Keratinocyte (primary cell): Measurements from ENCODE around the gene LRRC37A3. TPM values are rescaled to one million over a fixed set of nuclear protein-coding genes. Genes with fewer than 3 reads are reported as not detected.

ENCODE experiments used
- DNase-seq: peaks from one replicate; pipeline ENCODE4 v3.0.0-alpha.2; 2011; ENCODE audit warnings: low read depth, missing footprints, low spot score
- FAIRE-seq: peaks from 2 replicates; lab custom pipeline; 2011; peaks lifted over from hg19 to GRCh38; lab: Jason Lieb, UNC
- H2AFZ ChIP-seq: 2 replicates; pipeline ENCODE4 v1.6.0; 2012; ENCODE audit warnings: low read length, control low read depth, inconsistent platforms; ENCODE audit not compliant: control insufficient read depth
- H3K27ac ChIP-seq: 2 replicates; pipeline ENCODE4 v1.5.1; 2011; ENCODE audit warnings: low read length; ENCODE audit not compliant: control insufficient read depth, insufficient read depth
- H3K27me3 ChIP-seq: 3 replicates; pipeline ENCODE4 v1.6.0; 2011; ENCODE audit warnings: low read length; ENCODE audit not compliant: control insufficient read depth, insufficient read depth; ENCODE audit errors: extremely low read depth
- H3K36me3 ChIP-seq, 2 experiments: 2 replicates in 1 of 2; 3 replicates in 1 of 2; pipeline ENCODE4 v1.5.1; 2011; ENCODE audit warnings: low read length in 2 of 2, mild to moderate bottlenecking in 1 of 2; ENCODE audit not compliant: control insufficient read depth in 2 of 2, insufficient read depth in 2 of 2; ENCODE audit errors: extremely low read depth in 1 of 2
- H3K4me1 ChIP-seq: 3 replicates; pipeline ENCODE4 v1.5.1; 2011; ENCODE audit warnings: low read length; ENCODE audit not compliant: control insufficient read depth, insufficient read depth; ENCODE audit errors: extremely low read depth
- H3K4me2 ChIP-seq: 3 replicates; pipeline ENCODE4 v1.6.0; 2011; ENCODE audit warnings: low read depth, low read length; ENCODE audit not compliant: control insufficient read depth, insufficient read depth; ENCODE audit errors: extremely low read depth
- H3K4me3 ChIP-seq, 3 experiments: fragments of 200-600 bp in 1 of 3; sonication (generic) in 1 of 3; 2 replicates in 2 of 3; 3 replicates in 1 of 3; pipeline ENCODE4 v1.5.1; 2011 to 2016; ENCODE audit warnings: low read length in 3 of 3, mild to moderate bottlenecking in 3 of 3, control low read depth in 2 of 3, inconsistent platforms in 1 of 3, low read depth in 1 of 3, mixed read lengths in 1 of 3, mixed run types in 1 of 3, moderate library complexity in 1 of 3; ENCODE audit not compliant: control insufficient read depth in 2 of 3, insufficient read depth in 2 of 3; ENCODE audit errors: extremely low read depth in 1 of 3
- H3K79me2 ChIP-seq: 2 replicates; pipeline ENCODE4 v1.6.0; 2012; ENCODE audit warnings: low read length; ENCODE audit not compliant: control insufficient read depth, insufficient read depth
- H3K9ac ChIP-seq: 3 replicates; pipeline ENCODE4 v1.6.0; 2011; ENCODE audit warnings: low read length; ENCODE audit not compliant: control insufficient read depth, insufficient read depth; ENCODE audit errors: extremely low read depth
- H3K9me1 ChIP-seq: 3 replicates; pipeline ENCODE4 v1.6.0; 2011; ENCODE audit warnings: low read length; ENCODE audit not compliant: control insufficient read depth, insufficient read depth; ENCODE audit errors: extremely low read depth
- H3K9me3 ChIP-seq: 2 replicates; pipeline ENCODE4 v1.5.1; 2012; ENCODE audit warnings: low read depth, low read length; ENCODE audit not compliant: control insufficient read depth
- H4K20me1 ChIP-seq: 3 replicates; pipeline ENCODE4 v1.6.0; 2011; ENCODE audit warnings: low read length; ENCODE audit not compliant: control insufficient read depth, insufficient read depth; ENCODE audit errors: extremely low read depth
- EZH2 ChIP-seq: IDR thresholded peaks from one replicate; pipeline ENCODE4 v1.6.1; 2012; ENCODE audit warnings: inconsistent platforms, mild to moderate bottlenecking, low read length, moderate library complexity
- dilution Hi-C: fragments of 300-500 bp; cut with MboI; formaldehyde crosslinking; loops from one replicate; pipeline ENCODE4 v1.7.0; 2020; ENCODE audit warnings: low sequenced_read_pairs; ENCODE audit not compliant: extremely low pct_ligation_motif_present
- polyA plus RNA-seq, 5 experiments: library from polyadenylated mRNA; depleted of rRNA in 3 of 5; stranded (reverse) in 3 of 5; stranded (forward) in 1 of 5; unstranded in 1 of 5; fragments of >200 nt; gene quantifications; 1 replicate in 1 of 5; 2 replicates in 3 of 5; 3 replicates in 1 of 5; pipeline versions ENCODE4 v1.2.1 to v1.2.3, GENCODE V29; 2011 to 2012; ENCODE audit warnings: missing spikeins in 2 of 5, low read depth in 1 of 5, low replicate concordance in 1 of 5
- TF ChIP-seq, protein P1 (sequence below), 3 experiments: IDR thresholded peaks in 1 of 3; conservative IDR thresholded peaks in 1 of 3; optimal IDR thresholded peaks in 1 of 3; 2 replicates in 2 of 3; 3 replicates in 1 of 3; pipeline versions ENCODE3 to v1.5.1; 2011; ENCODE audit warnings: low read length in 3 of 3, mild to moderate bottlenecking in 3 of 3, moderate library complexity in 2 of 3, control low read depth in 1 of 3, inconsistent platforms in 1 of 3; ENCODE audit not compliant: insufficient read depth in 2 of 3; ENCODE audit errors: extremely low read depth in 1 of 3

Gene LRRC37A3
- polyA plus RNA-seq, 1 donor (not counting 4 experiments of a cell fraction or from before 2014, with no cell fraction given), result 2.0 TPM

DNA sequence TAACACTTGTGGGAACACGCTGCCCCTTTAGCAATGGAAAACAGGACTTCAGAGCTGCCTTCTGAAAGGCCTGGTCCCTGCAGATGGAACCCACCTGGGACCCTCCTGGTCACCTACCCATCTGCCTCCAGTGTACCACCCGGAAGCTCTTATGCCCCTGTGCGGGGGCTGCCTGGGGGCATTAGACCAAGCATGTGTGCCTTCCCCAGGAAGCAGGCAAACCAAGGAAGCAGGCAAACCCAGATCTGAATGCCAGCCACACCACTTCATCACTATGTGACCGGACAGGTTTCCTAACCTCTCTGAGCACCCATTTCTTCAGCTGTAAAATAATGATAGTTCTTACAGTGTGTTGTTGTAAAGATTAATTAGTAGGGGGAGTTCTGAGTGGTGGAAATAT is 20.8 kb upstream of the LRRC37A3 start:
- Histone ChIP-seq H3K4me2 (no peak overlapping the region), H3K36me3 (no peaks in the 10 kb centered on the region), H3K27ac (no peak overlapping the region), H3K9me3 (no peaks in the 10 kb centered on the region), H2AFZ (no peak overlapping the region), H3K27me3 (peaks cover 3% of the 10 kb centered on the region), H3K4me3 (no peak overlapping the region), H4K20me1 (no peaks in the 10 kb centered on the region), H3K79me2 (no peaks in the 10 kb centered on the region), H3K4me1 (peaks cover 8% of the 10 kb centered on the region), H3K9me1 (no peaks in the 10 kb centered on the region), H3K9ac (no peak overlapping the region)
- DNase-seq (no peak), FAIRE-seq (no peak)
- TF ChIP-seq EZH2, result no peak
- TF ChIP-seq, protein P1, sequence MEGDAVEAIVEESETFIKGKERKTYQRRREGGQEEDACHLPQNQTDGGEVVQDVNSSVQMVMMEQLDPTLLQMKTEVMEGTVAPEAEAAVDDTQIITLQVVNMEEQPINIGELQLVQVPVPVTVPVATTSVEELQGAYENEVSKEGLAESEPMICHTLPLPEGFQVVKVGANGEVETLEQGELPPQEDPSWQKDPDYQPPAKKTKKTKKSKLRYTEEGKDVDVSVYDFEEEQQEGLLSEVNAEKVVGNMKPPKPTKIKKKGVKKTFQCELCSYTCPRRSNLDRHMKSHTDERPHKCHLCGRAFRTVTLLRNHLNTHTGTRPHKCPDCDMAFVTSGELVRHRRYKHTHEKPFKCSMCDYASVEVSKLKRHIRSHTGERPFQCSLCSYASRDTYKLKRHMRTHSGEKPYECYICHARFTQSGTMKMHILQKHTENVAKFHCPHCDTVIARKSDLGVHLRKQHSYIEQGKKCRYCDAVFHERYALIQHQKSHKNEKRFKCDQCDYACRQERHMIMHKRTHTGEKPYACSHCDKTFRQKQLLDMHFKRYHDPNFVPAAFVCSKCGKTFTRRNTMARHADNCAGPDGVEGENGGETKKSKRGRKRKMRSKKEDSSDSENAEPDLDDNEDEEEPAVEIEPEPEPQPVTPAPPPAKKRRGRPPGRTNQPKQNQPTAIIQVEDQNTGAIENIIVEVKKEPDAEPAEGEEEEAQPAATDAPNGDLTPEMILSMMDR (optimal IDR thresholded peaks at IDR 0.05 in 1 of 3, IDR thresholded peaks at IDR 0.05 in 1 of 3, conservative IDR thresholded peaks at IDR 0.05 in 1 of 3; ENCODE audit: extremely low read depth in 1 of 3, insufficient read depth in 2 of 3, low read length in 3 of 3), result no peak
- dilution Hi-C loops, result no loop called here

GRCh38 chr17:64938925-64939474 is 19.7 kb upstream of the LRRC37A3 start:
- no peak for DNase-seq
- H4K20me1 ChIP-seq, result no peaks in the 10 kb centered on the region
- peaks cover 8% of the 10 kb centered on the region for H3K4me1 ChIP-seq
- no peak overlapping the region for H3K4me2 ChIP-seq
- dilution Hi-C loops, result no loop called here
- no peaks in the 10 kb centered on the region for H3K79me2 ChIP-seq
- no peak overlapping the region for H3K4me3 ChIP-seq
- H2AFZ ChIP-seq, result no peak overlapping the region
- no peaks in the 10 kb centered on the region for H3K9me1 ChIP-seq
- no peak overlapping the region for H3K27ac ChIP-seq
- TF ChIP-seq EZH2, result no peak
- TF ChIP-seq, protein P1 (optimal IDR thresholded peaks at IDR 0.05 in 1 of 3, IDR thresholded peaks at IDR 0.05 in 1 of 3, conservative IDR thresholded peaks at IDR 0.05 in 1 of 3; ENCODE audit: extremely low read depth in 1 of 3, insufficient read depth in 2 of 3, low read length in 3 of 3), result peak; percentile 52 to 92 (median 82)
- H3K36me3 ChIP-seq, result no peaks in the 10 kb centered on the region
- H3K9me3 ChIP-seq, result no peaks in the 10 kb centered on the region
- H3K9ac ChIP-seq, result no peak overlapping the region
- no peak for FAIRE-seq
- H3K27me3 ChIP-seq, result peaks cover 6% of the 10 kb centered on the region
